ENCODE measurements around the gene ITGB1. TPM values are rescaled to one million over a fixed set of nuclear protein-coding genes. Genes with fewer than 3 reads are reported as not detected.

The ITGB1 gene
- total RNA-seq, 1 experiment from 2014 or later, result 317 TPM

- TF ChIP-seq USF1 (CRISPR knock-in tag; IDR thresholded peaks at IDR 0.05) (no peak), CREM (CRISPR knock-in tag; IDR thresholded peaks at IDR 0.05) (no peak), ZNF219 (CRISPR knock-in tag; IDR thresholded peaks at IDR 0.05; ENCODE audit: borderline replicate concordance) (no peak)
- TF ChIP-seq, protein P1, sequence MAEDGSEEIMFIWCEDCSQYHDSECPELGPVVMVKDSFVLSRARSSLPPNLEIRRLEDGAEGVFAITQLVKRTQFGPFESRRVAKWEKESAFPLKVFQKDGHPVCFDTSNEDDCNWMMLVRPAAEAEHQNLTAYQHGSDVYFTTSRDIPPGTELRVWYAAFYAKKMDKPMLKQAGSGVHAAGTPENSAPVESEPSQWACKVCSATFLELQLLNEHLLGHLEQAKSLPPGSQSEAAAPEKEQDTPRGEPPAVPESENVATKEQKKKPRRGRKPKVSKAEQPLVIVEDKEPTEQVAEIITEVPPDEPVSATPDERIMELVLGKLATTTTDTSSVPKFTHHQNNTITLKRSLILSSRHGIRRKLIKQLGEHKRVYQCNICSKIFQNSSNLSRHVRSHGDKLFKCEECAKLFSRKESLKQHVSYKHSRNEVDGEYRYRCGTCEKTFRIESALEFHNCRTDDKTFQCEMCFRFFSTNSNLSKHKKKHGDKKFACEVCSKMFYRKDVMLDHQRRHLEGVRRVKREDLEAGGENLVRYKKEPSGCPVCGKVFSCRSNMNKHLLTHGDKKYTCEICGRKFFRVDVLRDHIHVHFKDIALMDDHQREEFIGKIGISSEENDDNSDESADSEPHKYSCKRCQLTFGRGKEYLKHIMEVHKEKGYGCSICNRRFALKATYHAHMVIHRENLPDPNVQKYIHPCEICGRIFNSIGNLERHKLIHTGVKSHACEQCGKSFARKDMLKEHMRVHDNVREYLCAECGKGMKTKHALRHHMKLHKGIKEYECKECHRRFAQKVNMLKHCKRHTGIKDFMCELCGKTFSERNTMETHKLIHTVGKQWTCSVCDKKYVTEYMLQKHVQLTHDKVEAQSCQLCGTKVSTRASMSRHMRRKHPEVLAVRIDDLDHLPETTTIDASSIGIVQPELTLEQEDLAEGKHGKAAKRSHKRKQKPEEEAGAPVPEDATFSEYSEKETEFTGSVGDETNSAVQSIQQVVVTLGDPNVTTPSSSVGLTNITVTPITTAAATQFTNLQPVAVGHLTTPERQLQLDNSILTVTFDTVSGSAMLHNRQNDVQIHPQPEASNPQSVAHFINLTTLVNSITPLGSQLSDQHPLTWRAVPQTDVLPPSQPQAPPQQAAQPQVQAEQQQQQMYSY (CRISPR knock-in tag; IDR thresholded peaks at IDR 0.05), result no peak
Measured at GRCh38 chr10:32982293-32982709, 24.3 kb upstream of the ITGB1 start (continued).

DNA sequence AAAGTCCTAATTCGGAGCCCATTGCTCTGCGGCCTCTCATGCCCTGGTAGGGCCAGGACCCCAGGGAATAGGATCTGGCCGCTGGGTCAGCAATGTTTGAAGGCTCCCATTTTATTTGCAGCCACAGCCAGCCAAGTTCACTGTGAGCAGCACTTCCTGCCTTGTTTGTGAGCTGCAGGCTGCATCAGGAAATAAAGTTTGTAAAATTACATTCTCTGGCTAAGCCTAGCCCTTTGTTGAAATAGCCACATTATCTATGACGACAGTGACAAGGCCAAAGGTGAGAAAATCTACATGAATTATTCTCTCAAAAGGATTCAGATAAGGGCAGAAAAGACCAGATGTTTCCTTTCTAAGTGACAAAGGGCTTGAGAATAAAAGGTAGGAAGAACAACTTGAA is 23.7 kb upstream of the ITGB1 start:
- peaks cover 56% of the 10 kb centered on the region for H3K4me1 Mint-ChIP-seq
- H3K36me3 Mint-ChIP-seq, result no peaks in the 10 kb centered on the region
- POLR2A ChIA-PET, result no interaction called here
- no peaks in the 10 kb centered on the region for H3K27me3 Mint-ChIP-seq (ENCODE audit: low read depth)
- no peak for DNase-seq (ENCODE audit: low spot score)
- no peak overlapping the region for H3K4me3 Mint-ChIP-seq
- CTCF ChIA-PET, result interaction anchor here (1.6 to 2.2 kb wide), 3 partner anchors 14 to 85 kb away, joined by 4 to 31 read pairs (median 6); no protein-coding TSS in a partner anchor
- H3K27ac Mint-ChIP-seq, result peak overlapping the region; percentile 20; the same call in 1 of the 2 replicates
- no peaks in the 10 kb centered on the region for H3K9me3 Mint-ChIP-seq
- no peak for ATAC-seq
- TF ChIP-seq ZNF423 (CRISPR knock-in tag; IDR thresholded peaks at IDR 0.05) (no peak), IRF2 (CRISPR knock-in tag; IDR thresholded peaks at IDR 0.05; ENCODE audit: borderline replicate concordance, low read depth) (no peak), CREM (CRISPR knock-in tag; IDR thresholded peaks at IDR 0.05) (no peak), ESRRA (CRISPR knock-in tag; IDR thresholded peaks at IDR 0.05; ENCODE audit: borderline replicate concordance) (no peak), HMGXB4 (CRISPR knock-in tag; IDR thresholded peaks at IDR 0.05) (no peak), NR3C1 (CRISPR knock-in tag; conservative IDR thresholded peaks at IDR 0.05; ENCODE audit: low read depth) (no peak), ZNF532 (CRISPR knock-in tag; IDR thresholded peaks at IDR 0.05; ENCODE audit: borderline replicate concordance) (no peak), SOX15 (CRISPR knock-in tag; IDR thresholded peaks at IDR 0.05) (no peak), ZNF263 (CRISPR knock-in tag; IDR thresholded peaks at IDR 0.05; ENCODE audit: low read depth) (no peak), CTCF (IDR thresholded peaks at IDR 0.05) (no peak), ZNF232 (CRISPR knock-in tag; IDR thresholded peaks at IDR 0.05) (no peak), ZMAT4 (CRISPR knock-in tag; IDR thresholded peaks at IDR 0.05) (no peak), ZNF416 (CRISPR knock-in tag; IDR thresholded peaks at IDR 0.05) (no peak), JUN (CRISPR knock-in tag; IDR thresholded peaks at IDR 0.05) (no peak), E2F4 (CRISPR knock-in tag; IDR thresholded peaks at IDR 0.05; ENCODE audit: borderline replicate concordance, low read depth) (no peak)
- TF ChIP-seq, protein P2, sequence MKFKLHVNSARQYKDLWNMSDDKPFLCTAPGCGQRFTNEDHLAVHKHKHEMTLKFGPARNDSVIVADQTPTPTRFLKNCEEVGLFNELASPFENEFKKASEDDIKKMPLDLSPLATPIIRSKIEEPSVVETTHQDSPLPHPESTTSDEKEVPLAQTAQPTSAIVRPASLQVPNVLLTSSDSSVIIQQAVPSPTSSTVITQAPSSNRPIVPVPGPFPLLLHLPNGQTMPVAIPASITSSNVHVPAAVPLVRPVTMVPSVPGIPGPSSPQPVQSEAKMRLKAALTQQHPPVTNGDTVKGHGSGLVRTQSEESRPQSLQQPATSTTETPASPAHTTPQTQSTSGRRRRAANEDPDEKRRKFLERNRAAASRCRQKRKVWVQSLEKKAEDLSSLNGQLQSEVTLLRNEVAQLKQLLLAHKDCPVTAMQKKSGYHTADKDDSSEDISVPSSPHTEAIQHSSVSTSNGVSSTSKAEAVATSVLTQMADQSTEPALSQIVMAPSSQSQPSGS (CRISPR knock-in tag; IDR thresholded peaks at IDR 0.05; ENCODE audit: borderline replicate concordance, low read depth), result no peak
- TF ChIP-seq, protein P3, sequence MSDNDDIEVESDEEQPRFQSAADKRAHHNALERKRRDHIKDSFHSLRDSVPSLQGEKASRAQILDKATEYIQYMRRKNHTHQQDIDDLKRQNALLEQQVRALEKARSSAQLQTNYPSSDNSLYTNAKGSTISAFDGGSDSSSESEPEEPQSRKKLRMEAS (CRISPR knock-in tag; IDR thresholded peaks at IDR 0.05), result no peak

Measured in WTC11 (cell line).